Fibroblast of skin of abdomen (primary cell): Measurements from ENCODE around the gene RAE1.
A peak's percentile ranks its signal among the peaks of the same experiment; 100 is the strongest.

ENCODE experiments used
- DNase-seq: peaks from one replicate; pipeline ENCODE4 v3.0.0-alpha.2; 2013

Gene RAE1

DNA sequence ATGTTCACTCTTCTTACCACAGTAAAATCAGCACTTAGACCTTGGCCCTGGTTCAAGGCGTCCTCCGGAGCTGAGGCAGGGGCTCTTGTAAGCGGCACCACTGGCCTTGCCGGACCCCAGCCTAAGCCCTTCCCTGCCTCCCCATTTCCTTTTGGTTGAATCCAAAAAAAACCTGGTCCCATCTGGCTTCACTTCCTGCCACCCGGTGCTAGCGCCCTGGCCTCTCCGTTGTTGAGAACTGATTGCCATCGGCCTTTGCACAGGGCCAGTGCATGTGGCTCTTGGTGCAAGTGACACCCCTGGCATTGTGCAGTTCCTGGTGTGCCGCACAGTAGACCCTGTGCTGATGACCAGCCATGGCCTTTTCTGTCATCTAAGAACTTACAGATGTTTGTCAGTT is 21.1 kb downstream of the RAE1 start:
- DNase-seq, result no peak

GRCh38 chr20:57372581-57373350 is 21.7 kb downstream of the RAE1 start:
- no peak for DNase-seq

- DNase-seq, result no peak
Measured at GRCh38 chr20:57374343-57374930, 23.4 kb downstream of the RAE1 start.

- no peak for DNase-seq
Measured at GRCh38 chr20:57374931-57375651, 24.0 kb downstream of the RAE1 start.

- no peak for DNase-seq
Measured at GRCh38 chr20:57375652-57376230, 24.7 kb downstream of the RAE1 start.

DNA sequence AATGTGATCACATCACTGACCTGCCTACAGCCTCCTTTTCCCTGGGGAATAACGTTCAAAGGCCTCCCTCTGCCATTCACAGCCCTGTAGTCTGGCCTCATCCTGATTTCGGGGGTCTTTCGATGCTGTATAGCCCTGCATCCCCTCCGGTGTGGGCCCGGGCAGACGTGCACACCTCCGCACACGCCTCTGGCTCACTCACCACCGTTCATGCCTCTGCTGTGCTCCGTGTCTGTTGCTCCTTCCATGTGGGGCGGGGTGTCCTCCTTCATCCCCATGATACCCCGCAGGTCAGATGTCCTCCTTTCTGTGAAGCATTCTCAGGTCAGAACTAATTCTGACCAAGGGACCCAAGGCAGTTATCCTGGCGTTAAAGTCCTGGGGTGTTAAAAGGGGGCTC is 26.3 kb downstream of the RAE1 start:
- DNase-seq, result no peak

GRCh38 chr20:57378107-57378506 is 27.1 kb downstream of the RAE1 start:
- no peak for DNase-seq

GRCh38 chr20:57378646-57379262 is 27.7 kb downstream of the RAE1 start:
- DNase-seq, result no peak

- no peak for DNase-seq
Measured at GRCh38 chr20:57379263-57379647, 28.2 kb downstream of the RAE1 start.

DNA sequence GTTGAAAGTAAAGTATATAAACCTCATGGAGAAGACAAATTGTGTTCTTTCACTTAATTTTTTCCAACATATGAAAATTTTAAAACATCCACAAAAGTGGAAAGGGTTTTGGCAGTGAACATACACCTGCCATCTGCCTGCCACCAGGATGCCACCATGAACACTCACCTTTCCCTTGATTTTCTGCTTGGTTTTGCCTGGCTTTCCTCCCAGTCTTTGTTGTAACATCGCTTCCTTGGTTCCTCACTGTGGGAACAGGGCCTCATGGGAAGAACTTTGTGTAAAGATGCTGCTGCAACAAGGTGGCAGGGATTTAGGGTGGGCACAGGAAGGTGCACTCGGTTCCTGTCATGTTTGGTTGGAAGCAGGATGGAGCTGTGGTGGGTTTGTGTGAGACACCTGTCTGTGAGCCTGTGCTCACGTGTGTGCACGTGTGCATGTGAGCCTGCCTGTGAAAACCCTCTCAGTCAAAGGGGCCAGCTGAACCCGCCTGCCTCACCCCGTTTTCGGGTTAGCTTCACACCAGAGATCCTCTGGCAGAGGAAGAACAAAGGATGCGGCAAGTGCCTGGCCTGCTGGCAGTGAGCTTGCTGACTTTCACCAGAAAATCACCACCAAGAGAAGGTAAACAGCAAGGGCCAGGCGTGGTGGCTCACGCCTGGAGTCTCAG is 29.2 kb downstream of the RAE1 start:
- DNase-seq, result no peak

DNA sequence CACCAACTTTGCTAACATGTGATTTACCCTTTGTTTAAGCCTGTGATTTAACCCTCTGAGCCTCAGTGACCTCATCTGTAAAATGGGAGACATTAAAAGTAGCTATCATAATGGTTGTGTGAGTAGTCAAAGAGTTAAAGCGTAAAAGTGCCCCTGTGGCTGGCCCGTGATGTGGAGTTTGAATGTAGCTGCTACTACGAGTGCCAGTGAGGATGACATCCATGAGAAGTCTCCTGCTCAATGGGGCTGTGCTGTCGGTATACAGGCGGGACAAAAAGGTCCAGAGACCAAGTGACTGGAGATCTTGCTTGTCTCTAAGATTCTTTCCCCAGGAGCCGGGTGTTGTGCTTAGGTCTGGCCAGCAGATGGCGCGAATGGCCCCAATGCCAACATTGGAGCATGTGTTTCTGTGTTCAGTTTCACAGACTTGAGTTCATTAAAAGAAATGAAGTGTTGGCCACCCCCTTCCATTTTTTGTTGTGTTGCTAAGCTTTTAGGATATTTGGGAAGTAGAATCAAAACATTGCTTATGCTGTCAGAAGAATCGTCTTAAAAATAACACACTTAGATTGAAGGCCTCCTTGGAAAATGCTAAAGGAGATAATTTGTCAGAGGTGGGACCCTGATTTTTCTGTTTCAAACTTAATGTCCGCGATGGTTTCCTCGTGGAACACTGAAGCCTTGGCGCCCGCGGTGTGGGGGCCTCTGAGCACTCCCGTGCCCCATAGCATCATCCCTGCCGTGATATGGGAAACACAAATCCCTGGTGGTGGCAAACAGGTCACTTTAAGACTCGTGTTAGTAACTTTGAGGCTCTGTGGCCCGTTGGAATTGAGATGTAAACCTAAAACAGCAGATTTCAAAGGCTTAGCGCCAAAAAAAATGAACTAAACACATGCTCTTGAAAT is 30.8 kb downstream of the RAE1 start:
- peak; percentile 53 for DNase-seq

DNA sequence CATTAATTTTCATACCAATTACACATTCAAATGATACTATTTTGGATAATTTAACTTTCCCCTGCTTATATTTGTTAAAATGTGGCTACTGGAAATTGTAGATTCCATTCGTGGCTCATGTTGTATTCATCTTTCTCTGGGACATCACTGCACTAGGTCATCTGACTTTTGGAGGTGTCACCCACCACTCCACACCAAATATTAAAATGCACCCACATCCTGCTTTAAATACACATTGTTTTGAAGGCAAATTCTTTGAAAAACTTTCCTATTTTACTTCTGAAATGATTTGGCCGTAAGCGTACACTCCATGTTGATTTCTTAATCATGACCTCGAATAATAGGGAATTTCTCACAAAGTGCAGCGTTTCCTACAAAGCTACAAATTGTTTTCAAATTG is 31.5 kb downstream of the RAE1 start:
- DNase-seq, result no peak

GRCh38 chr20:57383447-57384347 is 32.6 kb downstream of the RAE1 start:
- DNase-seq, result no peak

DNA sequence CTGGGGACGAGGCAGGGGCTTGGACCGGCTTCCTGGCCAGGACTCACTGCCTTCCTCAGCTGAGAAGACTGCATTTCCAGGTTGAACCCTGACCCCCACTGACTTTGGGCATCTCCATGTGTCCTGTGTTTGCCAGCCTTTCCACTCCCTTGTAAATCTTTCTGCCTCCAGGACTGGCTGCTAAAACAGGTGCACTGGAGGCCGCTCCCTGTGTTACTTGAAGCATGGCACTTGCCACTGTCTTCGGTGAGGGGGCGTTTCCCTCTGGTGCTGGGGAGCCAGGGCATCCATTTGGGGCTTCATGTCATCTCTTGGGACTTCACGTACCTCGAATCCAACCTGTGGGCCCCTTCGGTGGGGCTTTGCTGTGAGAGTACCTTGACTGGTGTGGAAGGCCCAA is 33.4 kb downstream of the RAE1 start:
- DNase-seq, result no peak

- no peak for DNase-seq
Measured at GRCh38 chr20:57384953-57385761, 34.1 kb downstream of the RAE1 start.

DNA sequence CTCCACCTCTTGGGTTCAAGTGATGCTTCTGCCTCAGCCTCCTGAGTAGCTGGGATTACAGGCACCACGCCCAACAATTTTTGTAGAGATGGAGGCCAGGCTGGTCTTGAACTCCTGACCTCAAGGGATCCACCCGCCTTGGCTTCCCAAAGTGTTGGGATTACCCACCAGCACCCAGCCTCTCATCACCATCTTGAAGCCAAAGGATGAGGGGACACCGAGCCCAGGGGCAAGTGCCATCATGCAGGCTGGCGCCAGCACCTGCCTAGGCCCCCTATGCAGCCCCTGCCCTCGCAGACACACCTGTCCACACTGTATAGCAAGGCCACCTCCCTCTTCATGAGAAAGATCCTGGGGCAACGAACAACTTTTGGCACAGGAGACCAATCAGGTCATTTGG is 34.9 kb downstream of the RAE1 start:
- DNase-seq, result no peak

DNA sequence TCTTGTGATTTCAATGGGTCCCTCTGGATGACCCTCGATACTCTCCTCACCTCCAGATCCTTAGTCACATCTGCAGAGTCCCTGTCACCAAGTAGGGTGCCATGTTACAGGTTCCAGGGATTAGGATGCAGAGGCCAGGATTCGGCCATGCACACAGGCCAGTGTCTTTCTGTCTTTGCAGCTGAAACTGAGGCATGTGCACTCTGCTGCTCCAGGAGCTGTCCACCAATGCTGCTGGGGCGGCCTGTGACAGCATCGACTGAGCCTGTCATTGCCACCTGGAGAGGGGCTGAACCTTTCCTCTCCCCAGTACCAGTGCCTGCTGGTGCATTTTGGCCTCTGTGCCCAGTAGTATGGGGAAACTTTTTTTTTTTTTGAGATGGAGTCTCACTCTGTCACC is 35.7 kb downstream of the RAE1 start:
- DNase-seq, result no peak

DNA sequence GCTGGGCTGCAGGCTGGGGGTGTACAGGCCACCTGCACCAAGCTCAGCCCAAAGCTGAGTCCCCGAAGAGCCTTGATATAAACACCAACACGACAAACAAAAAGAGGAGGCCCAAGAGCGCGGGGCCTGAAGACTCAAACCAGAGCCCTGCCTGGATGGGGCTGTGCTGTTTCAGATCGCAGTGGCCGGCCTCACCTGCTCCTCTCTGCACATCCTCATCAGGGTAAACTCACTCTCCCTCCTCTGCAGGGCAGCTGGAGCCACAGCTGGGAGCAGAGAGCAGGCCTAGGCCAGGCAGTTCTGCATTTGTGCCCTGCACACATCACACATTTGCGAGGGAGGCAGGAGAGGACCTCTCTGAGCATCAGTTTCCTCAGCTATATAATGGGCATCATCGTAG is 36.4 kb downstream of the RAE1 start:
- DNase-seq, result no peak

GRCh38 chr20:57387945-57388371 is 36.9 kb downstream of the RAE1 start:
- DNase-seq, result no peak
